Astrocyte (in vitro differentiated cells and primary cell): ENCODE measurements around the gene ESPL1. TPM values are rescaled to one million over a fixed set of nuclear protein-coding genes. Genes with fewer than 3 reads are reported as not detected.
A peak's percentile ranks its signal among the peaks of the same experiment; 100 is the strongest.

Experiments
- DNase-seq: peaks from one replicate; pipeline ENCODE4 v3.0.0-alpha.2; 2010; ENCODE audit warnings: low read depth
- FAIRE-seq: peaks from 2 replicates; lab custom pipeline; 2011; peaks lifted over from hg19 to GRCh38; lab: Jason Lieb, UNC
- H2AFZ ChIP-seq: 2 replicates; pipeline ENCODE4 v1.6.0; 2012; ENCODE audit warnings: low read depth, low read length, inconsistent platforms
- H3K27ac ChIP-seq: 2 replicates; pipeline ENCODE4 v1.5.1; 2011; ENCODE audit warnings: low read depth, low read length, inconsistent platforms
- H3K27me3 ChIP-seq: 2 replicates; pipeline ENCODE4 v1.6.0; 2011; ENCODE audit warnings: low read length, inconsistent platforms; ENCODE audit not compliant: insufficient read depth
- H3K36me3 ChIP-seq: 2 replicates; pipeline ENCODE4 v1.5.1; 2011; ENCODE audit warnings: low read length, inconsistent platforms; ENCODE audit not compliant: insufficient read depth
- H3K4me1 ChIP-seq: 2 replicates; pipeline ENCODE4 v1.5.1; 2011; ENCODE audit warnings: low read length, inconsistent platforms; ENCODE audit not compliant: insufficient read depth
- H3K4me2 ChIP-seq: 2 replicates; pipeline ENCODE4 v1.6.0; 2012; ENCODE audit warnings: low read length, inconsistent platforms
- H3K4me3 ChIP-seq: 2 replicates; pipeline ENCODE4 v1.5.1; 2011; ENCODE audit warnings: low read depth, mild to moderate bottlenecking, low read length, inconsistent platforms; ENCODE audit not compliant: insufficient read depth
- H3K79me2 ChIP-seq: 2 replicates; pipeline ENCODE4 v1.6.0; 2012; ENCODE audit warnings: mild to moderate bottlenecking, low read length, inconsistent platforms; ENCODE audit not compliant: insufficient read depth
- H3K9ac ChIP-seq: 2 replicates; pipeline ENCODE4 v1.6.0; 2012; ENCODE audit warnings: mild to moderate bottlenecking, low read length, inconsistent platforms
- H3K9me3 ChIP-seq: 2 replicates; pipeline ENCODE4 v1.5.1; 2012; ENCODE audit warnings: low read depth, mild to moderate bottlenecking, low read length, inconsistent platforms; ENCODE audit not compliant: insufficient read depth
- H4K20me1 ChIP-seq: 2 replicates; pipeline ENCODE4 v1.6.0; 2012; ENCODE audit warnings: low read length, inconsistent platforms; ENCODE audit not compliant: insufficient read depth
- H3K27ac Mint-ChIP-seq: one replicate; pipeline ENCODE4 v1.8.0; 2021; ENCODE audit warnings: mild to moderate bottlenecking, mixed read lengths; ENCODE audit not compliant: unreplicated experiment
- H3K27me3 Mint-ChIP-seq: one replicate; pipeline ENCODE4 v1.8.0; 2021; ENCODE audit warnings: low read depth, mixed read lengths; ENCODE audit not compliant: unreplicated experiment
- H3K36me3 Mint-ChIP-seq: one replicate; pipeline ENCODE4 v1.8.0; 2021; ENCODE audit warnings: low read depth, mixed read lengths; ENCODE audit not compliant: unreplicated experiment
- H3K4me1 Mint-ChIP-seq: one replicate; pipeline ENCODE4 v1.8.0; 2021; ENCODE audit warnings: low read depth, mixed read lengths; ENCODE audit not compliant: unreplicated experiment
- H3K4me3 Mint-ChIP-seq: one replicate; pipeline ENCODE4 v1.8.0; 2021; ENCODE audit warnings: mild to moderate bottlenecking, moderate library complexity, mixed read lengths; ENCODE audit not compliant: unreplicated experiment
- H3K9me3 Mint-ChIP-seq: one replicate; pipeline ENCODE4 v1.8.0; 2021; ENCODE audit warnings: mild to moderate bottlenecking, mixed read lengths; ENCODE audit not compliant: unreplicated experiment
- EZH2 ChIP-seq: IDR thresholded peaks from 2 replicates; pipeline ENCODE4 v1.6.1; 2012; ENCODE audit warnings: mild to moderate bottlenecking, low read length, inconsistent platforms; ENCODE audit not compliant: insufficient read depth
- total RNA-seq: library from RNA; stranded (reverse); gene quantifications from 2 replicates; pipeline ENCODE4 v1.2.1, GENCODE V29; 2021
- TF ChIP-seq, protein P1 (sequence below): IDR thresholded peaks from 2 replicates; pipeline ENCODE4 v1.5.1; 2011; ENCODE audit warnings: low read depth, mild to moderate bottlenecking, inconsistent platforms, low read length, moderate library complexity; ENCODE audit not compliant: insufficient read depth

The ESPL1 gene
- total RNA-seq, 1 donor from 2014 or later, result 2.0 TPM

- H3K4me3 ChIP-seq, result no peak overlapping the region
- no peak overlapping the region for H3K4me2 ChIP-seq
- no peaks in the 10 kb centered on the region for H3K27me3 ChIP-seq
- FAIRE-seq (no peak), DNase-seq (no peak)
- Mint-ChIP-seq H3K27me3 (peaks cover 8% of the 10 kb centered on the region), H3K4me1 (peaks cover 37% of the 10 kb centered on the region), H3K4me3 (peak overlapping the region; percentile 60), H3K9me3 (no peaks in the 10 kb centered on the region), H3K36me3 (peaks cover 10% of the 10 kb centered on the region), H3K27ac (peak overlapping the region; percentile 74)
- H4K20me1 ChIP-seq, result no peaks in the 10 kb centered on the region
- peaks cover 36% of the 10 kb centered on the region for H3K4me1 ChIP-seq
- TF ChIP-seq, protein P1, sequence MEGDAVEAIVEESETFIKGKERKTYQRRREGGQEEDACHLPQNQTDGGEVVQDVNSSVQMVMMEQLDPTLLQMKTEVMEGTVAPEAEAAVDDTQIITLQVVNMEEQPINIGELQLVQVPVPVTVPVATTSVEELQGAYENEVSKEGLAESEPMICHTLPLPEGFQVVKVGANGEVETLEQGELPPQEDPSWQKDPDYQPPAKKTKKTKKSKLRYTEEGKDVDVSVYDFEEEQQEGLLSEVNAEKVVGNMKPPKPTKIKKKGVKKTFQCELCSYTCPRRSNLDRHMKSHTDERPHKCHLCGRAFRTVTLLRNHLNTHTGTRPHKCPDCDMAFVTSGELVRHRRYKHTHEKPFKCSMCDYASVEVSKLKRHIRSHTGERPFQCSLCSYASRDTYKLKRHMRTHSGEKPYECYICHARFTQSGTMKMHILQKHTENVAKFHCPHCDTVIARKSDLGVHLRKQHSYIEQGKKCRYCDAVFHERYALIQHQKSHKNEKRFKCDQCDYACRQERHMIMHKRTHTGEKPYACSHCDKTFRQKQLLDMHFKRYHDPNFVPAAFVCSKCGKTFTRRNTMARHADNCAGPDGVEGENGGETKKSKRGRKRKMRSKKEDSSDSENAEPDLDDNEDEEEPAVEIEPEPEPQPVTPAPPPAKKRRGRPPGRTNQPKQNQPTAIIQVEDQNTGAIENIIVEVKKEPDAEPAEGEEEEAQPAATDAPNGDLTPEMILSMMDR, result no peak
- TF ChIP-seq EZH2, result no peak
- no peaks in the 10 kb centered on the region for H3K9me3 ChIP-seq
- H3K9ac ChIP-seq, result no peak overlapping the region
- H3K36me3 ChIP-seq, result no peaks in the 10 kb centered on the region
- no peak overlapping the region for H3K27ac ChIP-seq
- H3K79me2 ChIP-seq, result no peaks in the 10 kb centered on the region
- H2AFZ ChIP-seq, result no peak overlapping the region
Observed at GRCh38 chr12:53225635-53226424, 42.3 kb upstream of the ESPL1 start.

DNA sequence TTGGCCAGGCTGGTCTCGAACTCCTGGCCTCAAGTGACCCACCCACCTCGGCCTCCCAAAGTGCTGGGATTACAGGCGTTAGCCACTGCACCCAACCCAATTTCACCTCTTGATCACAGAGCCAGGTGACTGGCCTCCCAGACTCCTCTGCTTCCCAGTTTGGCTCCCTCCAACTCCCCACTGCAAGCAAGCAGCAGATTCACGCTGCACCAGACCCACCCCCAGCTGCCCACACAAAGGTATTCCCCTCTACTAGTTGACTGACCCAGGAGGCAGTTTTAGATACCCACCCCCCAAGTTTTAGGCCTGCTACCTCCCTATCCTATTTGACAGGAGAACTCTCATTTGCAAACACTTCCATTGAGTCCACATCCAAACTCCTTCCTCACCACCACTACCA lies 41.3 kb upstream of the ESPL1 start:
- no peaks in the 10 kb centered on the region for H4K20me1 ChIP-seq
- Mint-ChIP-seq H3K27me3 (peaks cover 8% of the 10 kb centered on the region), H3K27ac (no peak overlapping the region), H3K4me1 (peaks cover 37% of the 10 kb centered on the region), H3K9me3 (no peaks in the 10 kb centered on the region), H3K36me3 (peaks cover 10% of the 10 kb centered on the region), H3K4me3 (no peak overlapping the region)
- H3K4me3 ChIP-seq, result no peak overlapping the region
- H3K9me3 ChIP-seq, result no peaks in the 10 kb centered on the region
- H3K27me3 ChIP-seq, result no peaks in the 10 kb centered on the region
- DNase-seq (no peak), FAIRE-seq (no peak)
- no peak overlapping the region for H3K27ac ChIP-seq
- H3K79me2 ChIP-seq, result no peaks in the 10 kb centered on the region
- H3K4me1 ChIP-seq, result peaks cover 40% of the 10 kb centered on the region
- TF ChIP-seq, protein P1, result no peak
- TF ChIP-seq EZH2, result no peak
- H2AFZ ChIP-seq, result no peak overlapping the region
- H3K36me3 ChIP-seq, result no peaks in the 10 kb centered on the region
- no peak overlapping the region for H3K9ac ChIP-seq
- no peak overlapping the region for H3K4me2 ChIP-seq

DNA sequence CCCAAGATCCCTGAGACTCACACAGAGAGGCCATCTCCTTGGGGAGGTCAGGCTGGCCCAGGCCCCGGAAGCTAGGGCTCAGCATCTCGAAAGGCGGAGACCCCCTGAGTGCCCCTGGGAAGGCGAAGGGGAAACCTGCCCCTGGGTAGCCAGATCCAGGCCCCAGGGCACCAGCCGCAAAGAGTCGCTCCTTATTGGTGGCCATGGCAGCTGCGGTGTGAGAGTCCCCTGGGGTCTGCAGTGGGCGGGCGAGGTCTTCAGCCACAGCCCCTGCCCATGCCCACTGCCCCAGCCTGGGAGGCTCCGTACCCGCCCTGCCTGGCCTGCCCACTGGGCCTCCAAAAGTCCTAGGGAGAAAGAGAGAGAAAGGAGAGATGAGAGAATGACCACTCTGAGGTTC lies 40.8 kb upstream of the ESPL1 start:
- Mint-ChIP-seq H3K4me3 (no peak overlapping the region), H3K27ac (no peak overlapping the region), H3K9me3 (no peaks in the 10 kb centered on the region), H3K4me1 (peaks cover 33% of the 10 kb centered on the region), H3K27me3 (peaks cover 8% of the 10 kb centered on the region), H3K36me3 (peaks cover 10% of the 10 kb centered on the region)
- H4K20me1 ChIP-seq, result no peaks in the 10 kb centered on the region
- no peak overlapping the region for H2AFZ ChIP-seq
- no peaks in the 10 kb centered on the region for H3K27me3 ChIP-seq
- no peak overlapping the region for H3K27ac ChIP-seq
- no peaks in the 10 kb centered on the region for H3K79me2 ChIP-seq
- TF ChIP-seq EZH2, result no peak
- TF ChIP-seq, protein P1, result no peak
- no peak overlapping the region for H3K4me3 ChIP-seq
- DNase-seq (no peak), FAIRE-seq (no peak)
- H3K36me3 ChIP-seq, result no peaks in the 10 kb centered on the region
- no peak overlapping the region for H3K4me2 ChIP-seq
- H3K9me3 ChIP-seq, result no peaks in the 10 kb centered on the region
- H3K9ac ChIP-seq, result no peak overlapping the region
- peaks cover 35% of the 10 kb centered on the region for H3K4me1 ChIP-seq
